Body of pancreas (tissue), 4 donors: ENCODE measurements around the gene ARHGAP4.

Source experiments
- CTCF ChIP-seq, 7 experiments: fragments of 450-650 bp in 4 of 7; fragments of 200-600 bp in 3 of 7; sonication (generic) in 3 of 7; IDR thresholded peaks; one replicate each; pipeline ENCODE4 v1.5.1; 2016 to 2019; ENCODE audit warnings: antibody characterized with exemption in 7 of 7
- POLR2A ChIP-seq, 3 donors: fragments of 450-650 bp; IDR thresholded peaks; one replicate each; pipeline ENCODE4 v1.6.1; 2016; ENCODE audit warnings: antibody characterized with exemption in 3 of 3, mild to moderate bottlenecking in 2 of 3

- no peak for TF ChIP-seq POLR2A (IDR thresholded peaks at IDR 0.05)
- TF ChIP-seq CTCF (IDR thresholded peaks at IDR 0.05), result no peak
Measured at GRCh38 chrX:153933748-153934147, 7.7 kb upstream of the ARHGAP4 start.
